Measurements from ENCODE around the gene KRT72. TPM values are rescaled to one million over a fixed set of nuclear protein-coding genes. Genes with fewer than 3 reads are reported as not detected.

Gene KRT72
- total RNA-seq, 1 experiment from 2014 or later: not detected

DNA sequence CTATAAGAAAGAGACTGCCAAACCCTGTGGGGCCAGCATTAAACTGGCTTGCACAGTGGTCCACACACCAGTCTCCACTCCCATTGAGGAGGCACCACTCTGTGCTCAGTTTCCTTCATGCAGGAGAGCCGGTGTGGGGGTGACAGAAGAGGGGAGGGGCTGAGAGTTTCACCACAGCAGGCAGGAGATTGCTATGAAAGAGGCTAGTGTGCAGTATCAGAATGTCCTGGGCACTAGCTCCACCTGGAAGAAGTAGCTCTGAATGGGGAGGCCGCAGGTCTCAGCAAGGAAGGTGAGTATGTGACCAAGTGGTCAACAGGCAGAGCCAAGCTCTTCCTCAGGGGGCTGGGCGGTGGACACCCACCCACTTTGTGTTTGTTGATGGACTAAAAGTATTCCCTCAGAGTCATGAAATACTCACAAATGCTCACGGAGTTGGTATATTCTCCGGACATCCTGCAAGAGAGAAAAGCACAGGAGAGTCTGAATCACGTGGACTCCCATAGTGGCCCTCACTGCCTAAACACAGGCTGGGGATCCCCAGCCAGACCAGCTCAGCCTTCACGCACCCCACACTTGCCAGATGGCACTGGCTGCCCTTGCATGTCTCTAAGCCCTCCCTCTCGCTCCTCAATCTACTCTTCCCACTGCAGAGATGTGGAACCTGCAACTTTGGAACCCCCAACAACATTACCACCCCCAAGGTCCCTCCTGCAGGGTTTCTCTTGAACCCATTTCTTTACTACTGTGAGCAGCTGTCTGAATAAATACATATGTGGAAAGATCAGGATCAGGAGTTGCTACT, 7.8 kb upstream of the KRT72 start:
- H3K79me2 ChIP-seq (ENCODE audit: low read length): no peaks in the 10 kb centered on the region
- H3K4me2 ChIP-seq (ENCODE audit: low read length): no peak overlapping the region
- DNase-seq (no peak), ATAC-seq (no peak)
- no peaks in the 10 kb centered on the region for H3K4me1 ChIP-seq (ENCODE audit: insufficient read depth, low read length)
- no peak overlapping the region for H3K4me3 ChIP-seq (ENCODE audit: low read length)
- no peaks in the 10 kb centered on the region for H3K36me3 ChIP-seq (ENCODE audit: low read depth, low read length)
- no TSS peak for BruUV-seq (replicated peaks)
- no peaks in the 10 kb centered on the region for H4K20me1 ChIP-seq (ENCODE audit: low read length)
- H3K27me3 ChIP-seq (ENCODE audit: low read length): peaks cover 39% of the 10 kb centered on the region
- ChIA-PET CTCF (no interaction called here), POLR2A (ENCODE audit: unreplicated experiment) (no interaction called here)
- no peak overlapping the region for H3K27ac ChIP-seq (ENCODE audit: low read length)
- H2AFZ ChIP-seq (ENCODE audit: low read length): no peak overlapping the region
- no peaks in the 10 kb centered on the region for H3K9me2 ChIP-seq (replicated peaks; ENCODE audit: low read length)
- intact Hi-C loops (cut with micrococcal nuclease): no loop called here
- TF ChIP-seq EZH2 (IDR thresholded peaks at IDR 0.05; ENCODE audit: low read length, unreplicated experiment) (no peak), EZH2phosphoT487 (IDR thresholded peaks at IDR 0.05; ENCODE audit: borderline replicate concordance, low read length) (no peak)
- TF ChIP-seq, protein P1, sequence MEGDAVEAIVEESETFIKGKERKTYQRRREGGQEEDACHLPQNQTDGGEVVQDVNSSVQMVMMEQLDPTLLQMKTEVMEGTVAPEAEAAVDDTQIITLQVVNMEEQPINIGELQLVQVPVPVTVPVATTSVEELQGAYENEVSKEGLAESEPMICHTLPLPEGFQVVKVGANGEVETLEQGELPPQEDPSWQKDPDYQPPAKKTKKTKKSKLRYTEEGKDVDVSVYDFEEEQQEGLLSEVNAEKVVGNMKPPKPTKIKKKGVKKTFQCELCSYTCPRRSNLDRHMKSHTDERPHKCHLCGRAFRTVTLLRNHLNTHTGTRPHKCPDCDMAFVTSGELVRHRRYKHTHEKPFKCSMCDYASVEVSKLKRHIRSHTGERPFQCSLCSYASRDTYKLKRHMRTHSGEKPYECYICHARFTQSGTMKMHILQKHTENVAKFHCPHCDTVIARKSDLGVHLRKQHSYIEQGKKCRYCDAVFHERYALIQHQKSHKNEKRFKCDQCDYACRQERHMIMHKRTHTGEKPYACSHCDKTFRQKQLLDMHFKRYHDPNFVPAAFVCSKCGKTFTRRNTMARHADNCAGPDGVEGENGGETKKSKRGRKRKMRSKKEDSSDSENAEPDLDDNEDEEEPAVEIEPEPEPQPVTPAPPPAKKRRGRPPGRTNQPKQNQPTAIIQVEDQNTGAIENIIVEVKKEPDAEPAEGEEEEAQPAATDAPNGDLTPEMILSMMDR (conservative IDR thresholded peaks at IDR 0.05; ENCODE audit: low read depth, low read length): no peak
- H3K9me3 ChIP-seq (ENCODE audit: low read length): no peaks in the 10 kb centered on the region
- H3K9ac ChIP-seq (ENCODE audit: low read length): no peak overlapping the region
- H3F3A ChIP-seq (ENCODE audit: low read length, unreplicated experiment): no peaks in the 10 kb centered on the region

DNA sequence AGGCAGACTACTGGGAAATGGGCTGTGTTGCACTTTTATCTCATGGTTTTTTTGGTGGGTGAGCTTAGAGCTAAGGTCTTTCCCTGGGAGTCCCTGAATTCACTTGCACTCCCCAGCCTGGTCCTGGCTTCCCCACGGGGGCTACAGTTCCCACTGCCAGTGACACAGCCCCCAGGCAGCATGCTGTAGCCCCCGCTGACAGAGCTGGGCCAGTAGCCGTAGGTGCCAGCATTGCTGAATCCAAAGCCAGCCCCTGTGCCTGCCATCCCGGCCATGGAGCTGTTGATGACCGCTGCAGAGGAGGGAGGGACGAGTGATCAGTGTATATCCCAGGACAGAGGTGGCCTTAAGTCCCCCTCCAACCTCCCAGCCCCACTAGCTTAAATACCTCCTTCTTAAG, 6.9 kb upstream of the KRT72 start:
- DNase-seq: no peak
- ChIA-PET CTCF (no interaction called here), POLR2A (ENCODE audit: unreplicated experiment) (no interaction called here)
- BruUV-seq (replicated peaks): no TSS peak
- H3K36me3 ChIP-seq (ENCODE audit: low read depth, low read length): no peaks in the 10 kb centered on the region
- no peaks in the 10 kb centered on the region for H3K9me3 ChIP-seq (ENCODE audit: low read length)
- no peak overlapping the region for H3K9ac ChIP-seq (ENCODE audit: low read length)
- H3F3A ChIP-seq (ENCODE audit: low read length, unreplicated experiment): no peaks in the 10 kb centered on the region
- H4K20me1 ChIP-seq (ENCODE audit: low read length): no peaks in the 10 kb centered on the region
- no peak overlapping the region for H3K4me3 ChIP-seq (ENCODE audit: low read length)
- TF ChIP-seq, protein P1 (conservative IDR thresholded peaks at IDR 0.05; ENCODE audit: low read depth, low read length): no peak
- no peak for TF ChIP-seq EZH2phosphoT487 (IDR thresholded peaks at IDR 0.05; ENCODE audit: borderline replicate concordance, low read length)
- TF ChIP-seq EZH2 (IDR thresholded peaks at IDR 0.05; ENCODE audit: low read length, unreplicated experiment): no peak
- no peak overlapping the region for H3K4me2 ChIP-seq (ENCODE audit: low read length)
- H3K27me3 ChIP-seq (ENCODE audit: low read length): peaks cover 39% of the 10 kb centered on the region
- ATAC-seq: no peak
- H3K27ac ChIP-seq (ENCODE audit: low read length): no peak overlapping the region
- H3K79me2 ChIP-seq (ENCODE audit: low read length): no peaks in the 10 kb centered on the region
- no peaks in the 10 kb centered on the region; the same call in 1 of the 2 replicates for H3K4me1 ChIP-seq (ENCODE audit: insufficient read depth, low read length)
- H2AFZ ChIP-seq (ENCODE audit: low read length): no peak overlapping the region
- intact Hi-C loops (cut with micrococcal nuclease): no loop called here
- H3K9me2 ChIP-seq (replicated peaks; ENCODE audit: low read length): no peaks in the 10 kb centered on the region

DNA sequence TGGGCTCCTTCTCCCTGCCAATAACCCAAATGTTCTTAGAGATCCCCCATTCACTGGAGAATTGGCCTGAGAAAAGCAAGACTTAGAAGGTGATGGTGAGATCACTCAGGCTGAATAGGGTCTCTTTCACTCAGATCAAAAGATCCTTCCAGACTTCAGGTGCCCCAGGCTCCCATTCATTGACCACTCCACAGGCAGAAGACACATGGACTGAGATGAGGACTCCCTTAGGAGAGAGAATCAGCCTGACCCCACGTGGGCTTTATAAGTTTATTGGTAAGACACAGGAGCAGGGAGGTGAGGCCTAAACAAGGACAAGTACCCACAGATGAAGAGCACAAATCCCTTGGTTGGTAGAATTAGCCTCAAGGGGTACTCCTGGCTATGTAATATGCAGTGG, 6.1 kb upstream of the KRT72 start:
- TF ChIP-seq, protein P1 (conservative IDR thresholded peaks at IDR 0.05; ENCODE audit: low read depth, low read length): no peak
- TF ChIP-seq EZH2phosphoT487 (IDR thresholded peaks at IDR 0.05; ENCODE audit: borderline replicate concordance, low read length) (no peak), EZH2 (IDR thresholded peaks at IDR 0.05; ENCODE audit: low read length, unreplicated experiment) (no peak)
- H3K4me1 ChIP-seq (ENCODE audit: insufficient read depth, low read length): no peaks in the 10 kb centered on the region; the same call in 1 of the 2 replicates
- no peak overlapping the region for H3K27ac ChIP-seq (ENCODE audit: low read length)
- H3K4me2 ChIP-seq (ENCODE audit: low read length): no peak overlapping the region
- no peaks in the 10 kb centered on the region for H3K36me3 ChIP-seq (ENCODE audit: low read depth, low read length)
- BruUV-seq (replicated peaks): no TSS peak
- H3K4me3 ChIP-seq (ENCODE audit: low read length): no peak overlapping the region
- no peaks in the 10 kb centered on the region for H3K79me2 ChIP-seq (ENCODE audit: low read length)
- intact Hi-C loops (cut with micrococcal nuclease): no loop called here
- peaks cover 36% of the 10 kb centered on the region for H3K27me3 ChIP-seq (ENCODE audit: low read length)
- no peaks in the 10 kb centered on the region for H3K9me3 ChIP-seq (ENCODE audit: low read length)
- H2AFZ ChIP-seq (ENCODE audit: low read length): no peak overlapping the region
- ChIA-PET CTCF (no interaction called here), POLR2A (ENCODE audit: unreplicated experiment) (no interaction called here)
- no peaks in the 10 kb centered on the region for H3F3A ChIP-seq (ENCODE audit: low read length, unreplicated experiment)
- H4K20me1 ChIP-seq (ENCODE audit: low read length): no peaks in the 10 kb centered on the region
- H3K9me2 ChIP-seq (replicated peaks; ENCODE audit: low read length): no peaks in the 10 kb centered on the region
- no peak for ATAC-seq
- no peak overlapping the region for H3K9ac ChIP-seq (ENCODE audit: low read length)
- no peak for DNase-seq
